SIG-M5 (cell line): Measurements from ENCODE around the gene FAM53B.
"Not testable (repeated sequence)": the region's sequence is repeated elsewhere in the genome, so short reads cannot be mapped to it uniquely, and the experiment has no call there.

ENCODE experiments used
- DNase-seq: peaks from one replicate; lab custom pipeline; 2025; lab: John Stamatoyannopoulos, UW

Gene FAM53B

DNA sequence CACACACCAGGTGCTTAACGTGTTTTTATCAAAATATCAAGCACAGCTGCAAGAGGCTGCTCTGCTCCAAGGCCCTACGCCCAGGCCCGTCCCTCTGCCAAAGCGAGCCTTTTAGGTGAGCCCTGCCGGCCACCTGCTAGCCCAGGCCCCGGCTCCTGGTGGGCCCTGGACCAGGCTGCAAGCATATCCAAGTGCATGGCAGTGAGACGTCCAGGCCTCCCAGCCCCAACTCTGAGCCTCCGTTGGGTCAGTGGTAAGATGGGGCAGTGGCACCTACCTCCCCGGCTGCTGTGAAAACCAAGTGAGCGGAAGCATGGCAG lies 146.4 kb downstream of the FAM53B start:
- no peak for DNase-seq

DNA sequence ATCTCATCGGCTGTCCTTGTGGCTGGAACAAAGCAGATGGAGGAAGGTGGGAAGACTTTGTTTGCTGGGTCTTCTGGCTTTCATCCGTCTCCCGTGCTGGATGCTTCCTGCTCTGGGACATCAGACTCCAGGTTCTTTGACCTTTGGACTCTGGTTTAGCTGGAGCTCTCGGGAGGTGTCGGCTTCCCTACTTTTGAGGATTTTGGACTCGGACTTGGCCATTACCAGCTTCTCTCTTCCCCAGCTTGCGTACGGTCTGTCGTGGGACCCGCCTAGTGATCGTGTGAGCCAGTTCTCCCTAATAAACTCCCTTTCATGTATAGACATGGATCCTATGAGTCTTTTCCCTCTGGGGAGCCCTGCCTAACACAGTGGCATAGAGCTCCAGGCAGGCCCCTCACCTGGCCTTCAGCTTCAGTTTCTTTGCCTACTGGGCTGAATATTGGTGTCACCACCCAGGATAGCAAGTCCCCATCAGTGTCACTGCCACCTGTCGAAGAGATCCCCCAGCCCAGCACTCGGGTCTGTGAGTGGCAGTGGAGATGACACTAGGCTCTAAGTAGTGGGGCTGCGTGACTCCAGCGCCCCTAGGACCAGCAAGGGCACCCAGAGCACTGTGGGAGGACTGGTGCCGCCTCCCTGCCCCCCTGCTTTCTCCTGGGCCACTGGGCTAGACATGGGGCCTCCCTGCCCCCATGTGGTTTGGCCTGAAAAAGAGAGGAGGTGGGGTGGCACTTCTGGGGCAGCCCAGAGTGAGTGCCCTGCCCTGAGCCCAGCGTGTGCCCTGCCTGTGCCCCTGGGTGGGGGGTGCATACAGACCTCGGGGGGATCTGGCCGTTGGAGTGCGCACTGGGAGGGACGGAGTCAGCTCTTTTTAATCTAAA lies 147.0 kb downstream of the FAM53B start:
- DNase-seq = no peak

DNA sequence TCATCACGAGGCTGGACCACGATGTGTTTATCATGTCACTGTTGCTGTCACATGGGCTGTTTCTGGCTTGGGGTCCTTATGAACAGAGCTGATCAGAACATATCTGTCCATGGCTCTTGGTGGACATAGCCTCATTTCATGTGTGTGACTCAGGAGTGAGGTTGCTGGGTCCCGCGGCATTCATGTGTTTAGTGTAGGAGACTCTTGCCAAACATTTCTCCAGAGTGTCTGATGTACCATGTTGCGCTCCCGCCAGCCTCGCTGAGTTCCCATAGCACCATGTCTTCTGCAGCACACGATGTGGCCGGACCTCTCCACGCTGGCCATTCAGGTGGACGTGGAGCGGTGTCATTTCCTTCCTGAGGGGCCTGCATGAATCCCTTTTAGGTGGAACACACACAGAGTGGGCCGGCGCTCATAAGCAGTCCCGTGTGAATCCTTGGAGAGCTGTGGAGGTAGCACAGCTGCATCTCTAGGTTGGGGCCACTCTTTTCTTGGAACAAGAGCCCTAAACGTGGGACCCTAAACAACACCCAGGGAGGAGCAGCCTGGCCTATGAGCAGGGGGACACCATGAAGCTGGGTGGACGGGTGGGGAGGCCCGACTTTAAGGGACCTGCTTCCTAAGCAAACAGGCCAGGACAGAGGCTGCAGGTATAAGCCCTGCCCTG lies 147.9 kb downstream of the FAM53B start:
- no peak for DNase-seq

DNA sequence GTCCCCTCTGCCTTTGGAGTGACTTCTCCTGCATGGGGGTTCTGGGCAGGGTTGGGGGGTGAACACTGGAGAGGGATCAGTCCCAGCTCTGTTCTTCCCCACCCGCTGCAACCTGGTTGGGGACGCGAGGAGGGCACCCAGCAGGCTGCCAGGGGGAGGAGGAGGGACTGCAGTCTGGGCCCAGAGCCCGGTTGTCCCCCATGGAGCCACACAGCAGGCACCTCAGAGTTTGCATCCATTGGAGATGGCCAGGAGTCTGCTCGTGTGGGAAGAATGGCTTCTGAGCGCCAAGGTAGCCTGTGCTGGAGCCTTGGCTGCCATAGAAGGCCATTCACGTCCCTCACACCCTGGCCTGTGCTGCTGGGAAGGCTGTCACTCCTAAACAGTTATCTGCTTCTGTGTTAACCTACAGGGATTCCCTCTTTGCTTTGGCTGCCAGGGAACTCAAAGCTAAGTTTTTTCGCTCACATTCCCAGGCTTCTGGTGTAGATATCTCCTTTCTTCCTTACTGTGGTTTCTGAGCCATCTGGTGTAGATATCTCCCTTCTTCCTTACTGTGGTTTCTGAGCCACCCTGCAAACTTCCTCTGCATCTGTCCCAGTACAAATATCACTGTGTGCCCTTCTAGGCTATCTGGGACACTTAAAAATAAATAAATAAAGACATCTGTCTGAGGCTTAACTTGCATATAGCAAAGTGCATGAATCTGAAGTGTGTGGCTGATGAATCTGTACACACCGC lies 148.9 kb downstream of the FAM53B start:
- DNase-seq = no peak

DNA sequence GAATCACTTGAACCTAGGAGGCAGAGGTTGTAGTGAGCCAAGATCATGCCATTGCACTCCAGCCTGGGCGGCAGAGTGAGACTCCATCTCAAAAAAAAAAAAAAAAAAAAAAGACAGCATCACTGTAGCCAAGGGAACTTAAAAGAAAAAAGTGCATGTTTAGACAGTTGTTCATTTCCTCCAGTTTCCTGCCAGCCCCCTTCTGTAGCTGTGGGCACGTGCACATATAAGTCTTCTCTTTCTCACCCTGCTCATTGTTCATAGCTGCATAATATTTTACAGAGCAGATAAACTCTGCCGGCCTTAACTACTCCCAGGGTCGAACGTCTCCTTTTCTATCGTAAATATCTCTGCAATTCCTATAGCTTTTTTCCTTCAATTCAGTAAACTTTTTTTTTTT lies 149.9 kb downstream of the FAM53B start:
- DNase-seq = no peak

DNA sequence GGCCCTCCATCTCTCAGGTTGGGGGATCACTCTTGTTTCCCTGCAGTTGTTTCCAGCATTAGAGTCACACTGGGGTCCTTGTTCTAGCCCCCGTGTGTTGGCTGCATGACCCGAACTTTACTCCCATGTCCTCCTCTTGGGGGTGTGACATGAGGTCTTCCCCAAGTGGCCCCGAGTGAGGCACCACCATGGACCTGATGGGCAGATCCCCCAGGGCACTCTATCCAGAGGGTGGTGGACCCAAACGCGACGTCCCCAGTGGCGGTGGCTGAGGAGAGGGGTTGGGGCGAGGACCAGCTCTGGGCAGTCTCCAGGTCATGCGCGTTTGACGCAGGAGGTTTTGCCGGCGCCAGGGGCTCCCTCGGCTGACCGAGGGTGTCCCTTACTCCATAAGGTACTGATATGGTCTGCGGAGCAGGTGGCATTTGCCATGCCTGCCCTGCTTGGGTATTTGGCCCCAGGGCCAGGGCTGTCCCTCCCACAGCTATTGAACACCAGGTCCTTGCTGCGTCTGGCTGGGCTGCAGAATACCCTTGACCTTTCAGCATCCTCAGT lies 150.7 kb downstream of the FAM53B start:
- DNase-seq = no peak

DNA sequence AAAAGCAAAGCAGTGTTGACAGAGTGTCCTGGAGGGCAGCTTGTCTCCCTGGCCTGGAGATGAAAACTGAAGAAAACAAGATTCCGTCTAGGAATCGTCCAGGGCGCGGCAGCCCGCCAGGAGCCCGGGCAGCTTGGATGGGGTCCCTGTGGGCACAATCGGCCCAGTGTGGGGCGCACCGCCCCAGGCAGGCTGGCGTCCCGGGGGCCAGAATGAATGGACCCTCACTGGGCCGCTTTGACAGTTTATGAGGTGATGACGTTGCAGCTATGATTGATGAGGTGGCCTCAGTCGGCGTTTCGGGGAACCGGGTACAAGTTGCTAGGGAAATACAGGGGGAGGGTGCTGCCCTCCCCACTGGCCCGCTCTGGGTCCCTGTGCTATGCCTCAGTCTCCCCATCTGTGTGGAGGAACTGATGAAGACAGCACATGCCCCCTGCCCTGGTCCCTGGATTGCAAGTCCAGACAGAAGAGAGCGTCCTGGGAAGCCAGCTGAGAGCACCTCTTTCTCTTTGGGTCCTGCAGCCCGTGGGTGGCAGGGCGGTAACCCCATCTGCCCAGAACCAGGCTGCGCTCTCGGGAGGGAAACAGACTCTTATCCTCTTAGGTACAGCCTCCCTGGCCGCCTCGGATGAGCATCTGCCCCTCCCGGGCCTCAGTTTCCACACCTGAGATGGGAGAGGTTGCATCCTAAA lies 151.3 kb downstream of the FAM53B start:
- DNase-seq = no peak

DNA sequence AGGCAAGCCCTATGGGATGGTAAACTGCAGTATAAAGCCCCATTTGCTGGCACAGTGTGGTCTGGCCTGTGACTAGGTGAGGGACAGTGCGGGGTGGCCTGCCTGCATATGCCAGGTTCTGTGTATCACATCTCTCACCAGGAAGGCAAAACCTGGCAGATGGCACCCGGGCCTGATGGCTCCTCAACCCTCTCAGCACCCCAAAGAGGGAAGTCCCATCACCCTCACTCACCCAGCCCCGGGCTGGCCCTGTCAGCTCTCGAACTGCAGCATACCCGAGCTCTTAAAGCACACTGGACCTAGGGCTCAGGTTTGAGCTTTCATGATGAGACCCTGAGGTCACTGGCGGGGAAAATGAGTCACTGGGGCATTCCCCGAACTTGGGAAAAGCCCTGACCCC lies 152.1 kb downstream of the FAM53B start:
- no peak for DNase-seq

DNA sequence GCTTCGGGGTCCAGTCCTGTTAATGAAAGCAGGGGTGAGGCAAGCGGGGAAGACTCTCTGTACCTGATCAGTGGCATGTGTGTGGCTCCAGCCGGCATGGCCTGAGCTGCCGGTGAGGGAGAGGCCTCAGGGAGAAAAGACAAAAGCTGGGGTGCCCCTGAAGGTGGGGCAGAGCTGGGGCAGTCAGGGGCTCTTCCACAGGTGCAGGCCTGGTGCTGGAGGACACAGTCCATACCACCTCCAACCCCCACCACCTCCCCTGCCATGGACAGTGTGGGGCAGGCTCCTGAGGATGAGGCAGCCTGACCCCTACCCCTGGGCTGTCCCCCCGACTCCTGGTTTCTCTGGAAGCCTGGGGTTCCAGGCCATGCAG lies 153.1 kb downstream of the FAM53B start:
- DNase-seq = no peak

DNA sequence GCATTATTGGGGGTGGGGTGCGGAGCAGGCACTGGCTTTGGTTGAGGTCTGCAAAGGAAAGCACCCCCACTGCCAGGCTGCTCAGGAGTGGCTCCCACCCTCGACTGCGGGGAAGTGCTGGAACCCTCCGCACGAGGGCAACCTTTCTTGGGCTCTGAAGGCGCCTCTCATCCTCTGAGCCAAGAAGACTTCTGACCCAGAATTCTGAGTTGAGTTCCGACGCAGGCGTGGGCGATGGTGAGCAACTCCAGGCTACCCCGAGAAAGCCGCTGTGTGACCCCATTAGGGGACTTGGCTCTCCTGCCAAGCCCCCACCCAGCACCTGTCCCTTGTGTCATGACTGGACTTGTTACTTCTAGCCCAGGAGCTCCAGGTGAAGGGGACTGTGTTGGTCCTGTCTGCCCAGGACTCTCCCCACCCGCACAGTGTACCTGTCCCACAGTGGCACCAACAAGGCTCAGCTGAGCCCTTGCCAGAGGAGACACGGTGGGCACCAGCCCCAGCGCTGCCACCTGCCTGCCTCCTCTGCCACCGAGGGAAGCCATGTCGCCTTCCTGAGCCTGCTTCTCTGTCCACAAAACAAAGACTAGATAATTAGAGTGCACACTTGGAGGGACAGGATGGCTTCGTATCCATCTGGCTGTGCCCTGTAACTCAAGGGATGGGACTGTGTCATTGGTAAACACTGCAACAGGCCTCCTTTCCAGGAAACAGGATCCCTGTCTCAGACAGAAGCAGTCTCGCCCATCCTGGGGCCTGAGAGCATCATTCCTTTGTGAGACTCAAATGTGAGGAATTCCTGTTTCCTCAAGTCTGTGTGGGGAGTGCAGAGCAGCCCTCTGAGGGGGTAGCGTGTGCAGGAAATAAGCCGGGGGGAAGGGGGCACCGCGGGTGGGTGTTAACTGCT lies 153.7 kb downstream of the FAM53B start:
- DNase-seq = no peak

DNA sequence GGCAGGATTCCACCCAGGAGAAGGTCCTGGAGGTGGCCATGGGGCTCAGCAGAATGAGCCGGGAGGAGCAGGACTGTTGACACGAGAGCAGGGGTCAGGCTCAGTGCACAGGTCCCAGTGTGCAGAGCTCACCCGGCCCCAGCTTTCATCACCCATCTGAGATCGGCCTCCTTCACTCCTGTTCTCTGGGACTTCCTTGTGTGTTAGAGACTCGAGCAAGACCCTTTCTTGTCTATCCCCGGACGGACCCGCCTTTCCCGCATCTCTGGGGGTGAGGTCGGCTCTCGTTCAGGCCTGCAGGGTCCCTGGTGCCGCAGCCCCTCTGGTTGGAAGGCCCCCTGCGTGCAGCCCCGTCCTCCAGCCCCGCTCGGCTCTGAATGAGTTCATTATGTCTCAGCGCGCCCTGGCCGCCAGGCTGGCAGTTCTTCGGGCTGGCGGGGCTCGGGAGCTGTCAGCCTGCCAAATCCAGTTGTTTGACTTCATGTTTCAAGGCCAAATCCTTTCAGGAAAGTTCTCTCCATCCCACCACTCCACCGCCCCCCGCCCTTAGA lies 154.6 kb downstream of the FAM53B start:
- no peak for DNase-seq

DNA sequence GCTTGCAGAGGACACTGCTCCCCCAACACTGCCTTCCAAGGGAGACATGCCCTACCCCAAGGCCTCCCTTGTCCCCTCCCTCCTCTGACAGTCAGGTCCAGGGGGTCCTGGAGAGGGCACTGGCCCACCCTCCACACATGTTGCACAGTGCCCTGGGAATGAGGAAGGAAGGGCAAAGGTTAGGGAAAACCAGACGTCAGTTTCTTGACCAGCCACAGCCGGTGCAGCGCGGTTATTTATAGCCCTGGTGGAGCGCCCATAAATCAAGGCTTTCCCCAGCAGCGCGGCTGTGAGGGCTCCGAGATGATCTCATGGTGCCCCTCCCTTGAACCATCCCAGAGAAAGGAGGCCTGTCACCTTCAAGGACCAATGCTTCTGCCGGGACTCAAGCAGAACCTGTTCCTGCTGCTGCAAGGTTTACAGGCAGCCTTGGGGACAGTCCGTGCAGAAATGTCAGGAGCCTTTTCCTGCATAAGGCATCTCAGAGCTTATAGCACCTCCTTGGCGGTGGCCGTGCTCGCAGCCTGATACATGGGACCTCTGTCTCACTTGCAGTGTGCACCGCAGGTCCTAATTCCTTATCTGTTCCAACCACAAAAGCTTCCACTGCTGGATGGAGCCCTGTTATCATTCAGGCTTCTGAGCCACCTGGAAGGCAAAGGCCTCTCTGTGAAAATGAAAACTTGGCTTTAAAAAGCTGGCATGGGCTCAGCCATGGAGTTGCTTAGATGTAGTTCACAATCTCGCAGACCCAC lies 155.3 kb downstream of the FAM53B start:
- no peak for DNase-seq

DNA sequence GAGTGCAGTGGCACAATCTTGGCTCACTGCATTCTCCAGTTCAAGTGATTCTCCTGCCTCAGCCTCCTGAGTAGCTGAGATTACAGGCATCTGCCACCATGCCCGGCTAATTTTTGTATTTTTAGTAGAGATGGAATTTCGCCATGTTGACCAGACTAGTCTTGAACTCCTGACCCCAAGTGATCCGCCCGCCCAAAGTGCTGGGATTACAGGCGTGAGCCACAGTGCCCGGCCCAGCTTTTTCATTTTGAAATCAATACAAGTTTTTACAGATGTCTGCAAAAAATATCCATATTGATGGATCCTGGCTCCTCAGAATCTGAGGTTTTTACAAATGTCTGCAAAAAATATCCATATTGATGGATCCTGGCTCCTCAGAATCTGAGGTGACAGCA lies 155.8 kb downstream of the FAM53B start:
- not testable (repeated sequence) for DNase-seq

DNA sequence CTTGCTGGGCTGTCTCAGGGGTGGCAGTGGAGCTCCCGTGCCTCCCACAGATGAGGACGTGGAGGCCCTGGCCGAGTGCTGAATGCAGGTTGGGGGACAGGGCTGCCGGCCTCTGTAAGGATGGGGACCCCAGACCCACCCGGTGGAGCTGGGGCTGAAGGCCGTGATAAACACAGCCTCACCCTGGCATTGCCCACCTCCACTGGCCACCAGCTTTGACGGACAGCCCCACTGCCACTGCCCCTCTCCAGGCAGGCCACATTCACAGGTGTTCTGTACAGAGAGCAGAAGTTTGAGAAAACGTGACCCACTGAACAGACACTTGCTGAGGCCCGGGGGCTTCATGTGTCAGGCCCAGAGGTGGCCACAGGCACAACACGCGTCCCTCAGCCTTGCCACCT lies 156.4 kb downstream of the FAM53B start:
- DNase-seq = no peak

DNA sequence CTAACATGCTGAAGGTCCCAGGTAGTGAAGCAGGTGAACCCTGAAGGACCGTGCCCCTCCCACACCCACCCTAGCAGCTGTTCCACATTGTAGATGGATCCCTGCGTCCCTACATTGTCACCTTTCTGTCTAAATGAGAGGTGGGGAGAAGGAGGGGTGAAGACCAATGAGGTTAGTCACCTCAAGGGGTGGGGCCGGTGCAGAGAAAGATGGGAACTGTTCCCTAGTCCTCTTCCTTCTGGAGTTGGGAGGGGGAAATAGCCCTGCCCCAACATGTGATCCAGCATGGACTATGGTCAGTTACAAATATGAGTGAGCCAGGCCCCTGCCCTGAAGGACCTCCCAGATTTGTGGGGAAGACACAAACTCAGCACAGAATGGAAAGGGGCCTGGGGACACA lies 158.0 kb downstream of the FAM53B start:
- DNase-seq = no peak

DNA sequence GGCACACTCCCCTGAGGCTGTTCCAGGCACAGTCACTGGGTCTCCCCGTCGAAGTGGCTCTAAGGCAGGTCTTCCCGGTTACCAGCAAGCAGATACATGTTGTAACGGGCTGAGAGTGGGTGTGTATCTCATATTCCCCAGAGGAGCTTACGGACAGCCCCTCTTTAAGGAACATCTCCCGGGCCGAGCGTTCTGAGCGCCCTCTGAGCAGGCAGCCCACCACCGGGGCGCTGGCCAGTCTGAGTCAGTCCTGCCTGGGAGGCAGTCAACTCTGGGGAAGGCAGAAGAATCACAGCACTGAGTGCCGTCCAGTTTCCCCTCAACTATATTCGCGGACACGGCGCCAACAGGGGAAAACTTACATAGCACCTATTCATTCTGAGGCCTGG lies 165.2 kb downstream of the FAM53B start:
- DNase-seq = no peak

DNA sequence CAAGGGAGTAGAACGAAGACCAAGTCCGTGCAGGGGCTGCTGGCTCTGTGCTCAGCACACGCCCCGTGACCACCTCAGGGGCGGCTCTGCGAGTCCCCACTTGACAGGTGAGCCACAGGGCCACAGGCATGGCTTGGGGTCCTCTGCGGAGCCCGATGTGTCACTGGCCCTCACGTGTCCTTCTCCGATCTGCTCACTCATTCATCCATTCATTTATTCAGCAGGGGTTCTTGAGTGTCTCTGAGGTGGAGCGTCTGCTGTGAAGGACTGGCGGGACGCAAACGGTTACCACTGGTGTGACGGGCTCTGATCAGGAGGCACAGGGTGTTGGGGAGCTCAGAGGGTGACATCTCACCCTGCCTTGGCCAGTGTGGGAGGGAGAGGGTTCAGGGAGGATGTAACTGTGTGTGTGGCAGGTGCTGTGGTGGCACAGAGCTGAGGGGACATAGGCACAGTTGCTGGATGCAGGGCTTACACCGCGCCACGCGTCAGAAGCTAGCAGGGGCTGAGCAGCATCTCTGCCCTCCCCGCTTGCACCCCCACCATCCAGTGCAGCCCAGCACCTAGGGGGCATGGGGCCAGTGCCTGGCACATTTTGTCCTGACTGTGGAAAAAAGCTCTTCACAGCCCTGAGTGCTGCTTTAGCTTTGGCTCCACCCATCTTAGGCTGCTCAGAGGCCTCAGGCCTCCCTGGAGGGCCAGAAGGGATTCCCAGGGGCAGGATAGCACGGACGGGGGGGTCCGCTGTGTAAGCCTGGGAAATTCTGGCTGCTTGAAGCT lies 165.8 kb downstream of the FAM53B start:
- no peak for DNase-seq

DNA sequence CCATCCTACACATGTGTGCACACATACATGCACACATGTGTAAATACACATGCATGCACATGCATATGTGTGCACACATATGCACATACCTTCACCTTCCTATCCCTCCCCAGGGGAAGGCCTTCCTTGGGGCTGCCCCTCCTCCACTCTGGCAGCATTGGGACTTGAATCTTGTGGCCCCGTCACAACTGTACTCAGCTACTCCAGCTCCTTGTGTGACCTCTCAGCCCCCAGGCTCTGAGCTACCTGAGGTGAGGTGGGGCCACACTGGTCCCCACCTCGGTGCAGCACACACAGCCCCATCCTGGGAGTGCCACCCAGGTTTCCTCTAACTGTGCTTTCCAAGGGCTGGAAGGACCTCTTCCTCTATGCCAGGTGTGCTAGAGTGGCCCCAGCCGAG lies 166.5 kb downstream of the FAM53B start:
- DNase-seq = no peak
